GM10847 (cell line): ENCODE measurements around the gene CA12.

Source experiments
- POLR2A ChIP-seq: IDR thresholded peaks from 2 replicates; pipeline ENCODE4 v1.6.1; 2011; ENCODE audit not compliant: insufficient read length; ENCODE audit errors: extremely low read depth

Gene CA12

DNA sequence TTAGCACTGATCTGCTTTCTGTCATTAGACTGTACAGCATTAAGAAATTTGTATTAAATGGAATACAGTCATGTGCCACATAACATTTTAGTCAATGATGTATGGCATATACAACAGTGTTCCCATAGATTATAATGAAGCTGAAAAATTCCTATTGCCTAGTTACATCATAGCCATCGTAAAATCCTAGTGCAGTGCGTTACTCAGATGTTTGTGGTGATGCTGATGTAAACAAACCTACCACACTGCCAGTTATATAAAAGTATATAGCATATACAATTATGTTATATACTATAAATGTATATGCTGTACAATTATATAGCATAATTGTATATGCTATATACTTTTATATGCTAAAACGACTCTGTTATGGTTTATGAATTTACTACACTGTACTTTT is 62.6 kb downstream of the CA12 start:
- TF ChIP-seq POLR2A = no peak

DNA sequence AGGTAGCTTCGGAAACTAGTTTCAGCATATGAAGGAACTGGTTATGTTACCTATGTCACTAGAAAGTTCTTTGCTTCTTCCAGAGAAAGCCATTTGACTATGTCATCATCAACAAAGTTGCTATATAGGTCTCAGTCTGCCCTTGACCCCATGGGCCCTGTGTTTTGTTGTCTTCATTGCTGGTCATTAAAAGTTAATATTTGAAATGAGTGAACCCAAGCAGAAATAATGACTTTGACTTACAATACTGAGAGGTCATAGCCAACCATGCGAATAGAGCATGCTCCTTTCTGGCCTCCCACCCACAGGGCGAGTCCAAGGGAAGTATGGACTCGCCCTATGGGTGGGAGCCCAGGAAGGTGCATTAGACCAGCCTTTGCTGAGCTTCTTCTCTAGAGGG is 63.3 kb downstream of the CA12 start:
- TF ChIP-seq POLR2A = no peak

DNA sequence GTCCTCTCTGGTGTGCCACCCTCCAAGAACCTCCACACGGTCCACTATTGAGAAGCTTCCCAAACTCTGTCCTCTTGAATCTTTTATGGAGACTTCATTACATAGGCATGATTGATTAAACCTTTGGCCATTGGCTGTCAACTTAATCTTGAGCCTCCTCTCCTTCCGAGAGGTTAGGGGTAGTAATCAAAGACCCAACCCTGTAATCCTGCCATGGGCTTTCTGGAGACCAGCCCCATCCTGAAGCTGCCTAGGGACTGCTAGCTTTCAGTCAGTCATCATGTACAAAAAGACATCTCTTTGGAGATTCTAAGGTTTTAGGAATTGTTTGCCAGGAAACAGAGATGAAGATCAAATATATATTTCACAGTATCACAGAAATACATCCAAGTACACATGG is 67.2 kb downstream of the CA12 start:
- no peak for TF ChIP-seq POLR2A

DNA sequence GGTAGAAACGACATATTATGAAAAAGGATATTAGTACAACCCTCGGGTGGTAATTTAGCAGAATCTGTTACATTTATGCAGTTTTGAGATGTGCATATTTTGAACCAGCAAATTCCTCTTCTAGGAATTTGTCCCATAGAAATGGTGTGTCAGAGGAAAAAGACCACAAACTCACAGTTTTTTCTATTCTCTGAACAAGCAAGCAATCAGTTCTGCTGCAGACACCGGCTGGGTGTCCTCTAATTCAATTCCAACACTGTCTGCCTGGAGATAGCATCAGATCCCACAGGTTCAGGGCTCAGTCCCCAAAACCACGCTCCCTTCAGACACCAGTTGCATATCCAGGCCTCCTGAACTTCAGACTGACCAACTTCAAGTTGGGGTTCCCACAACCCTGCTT is 67.8 kb downstream of the CA12 start:
- TF ChIP-seq POLR2A = no peak

DNA sequence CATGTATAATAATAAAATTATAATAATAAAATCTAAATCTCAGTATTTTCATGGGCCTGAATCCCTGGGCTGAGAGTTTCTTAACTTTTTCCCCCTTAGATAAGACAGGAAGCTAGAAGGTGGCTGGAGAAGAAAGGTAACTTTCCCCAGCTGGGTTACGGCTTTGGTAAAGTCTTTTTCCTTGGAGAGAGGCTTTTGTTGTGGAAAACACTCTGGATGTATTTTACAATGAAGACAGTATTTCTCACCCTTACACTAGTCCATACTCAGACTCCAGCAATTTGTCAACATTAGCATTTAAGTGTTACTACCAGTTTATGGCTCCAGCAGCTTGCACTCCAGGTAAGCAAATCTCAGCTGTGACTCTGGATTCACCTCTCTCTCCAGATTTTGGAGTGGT is 69.4 kb downstream of the CA12 start:
- no peak for TF ChIP-seq POLR2A

DNA sequence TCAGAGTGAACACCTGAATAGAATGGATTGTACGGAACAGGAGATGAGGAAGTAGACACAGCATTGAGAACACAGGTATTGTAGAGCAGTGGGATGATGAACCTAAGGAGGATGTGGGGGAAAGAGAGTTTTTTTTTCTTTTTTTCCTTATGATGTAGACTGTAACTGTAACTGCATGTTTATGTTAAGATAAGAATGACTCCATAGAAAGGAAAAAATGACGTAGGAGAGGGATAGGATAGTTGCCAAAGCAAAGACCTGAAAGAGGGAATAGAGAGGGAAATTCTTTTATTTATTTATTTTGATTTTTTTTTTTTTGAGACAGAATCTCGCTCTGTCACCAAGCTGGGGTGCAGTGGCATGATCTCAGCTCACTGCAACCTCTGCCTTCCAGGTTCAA is 71.0 kb downstream of the CA12 start:
- TF ChIP-seq POLR2A = no peak

DNA sequence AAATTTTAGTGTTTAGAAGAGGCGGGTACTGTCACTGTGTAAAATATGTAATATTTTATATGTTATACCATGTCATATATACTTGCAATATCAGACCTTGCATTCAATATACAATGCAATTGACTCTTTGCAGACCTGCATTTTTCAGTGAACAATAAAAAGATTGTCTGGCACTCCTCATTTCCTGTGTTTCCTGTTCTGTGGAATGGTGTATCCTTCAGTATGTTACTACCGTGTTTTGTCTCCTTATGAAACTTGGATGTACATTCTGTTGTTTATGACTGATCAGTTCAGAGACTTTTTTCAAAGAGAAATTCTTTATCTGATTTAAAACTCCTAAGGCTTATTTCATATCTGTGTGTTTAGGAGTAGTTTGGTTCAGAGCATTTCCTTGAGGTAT is 72.7 kb downstream of the CA12 start:
- TF ChIP-seq POLR2A = no peak

DNA sequence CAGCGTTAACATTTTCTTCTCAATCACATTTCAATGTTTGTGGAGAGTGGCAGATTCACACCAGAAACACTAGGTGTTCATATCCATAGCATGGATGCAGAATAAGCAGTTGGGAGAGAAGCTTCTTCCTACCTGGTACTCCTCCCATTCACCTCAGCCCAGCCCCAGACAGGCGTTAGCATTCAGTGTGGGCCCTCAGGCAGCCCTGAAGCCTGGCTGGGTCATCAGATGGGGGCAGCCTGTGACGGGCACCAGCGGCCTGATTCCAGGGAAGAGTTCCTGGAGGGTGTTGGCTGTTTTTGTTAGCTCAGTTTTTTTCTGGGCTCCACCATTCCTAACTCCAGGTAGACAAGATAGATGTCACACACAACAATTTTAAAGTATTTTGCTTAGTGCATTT is 73.2 kb downstream of the CA12 start:
- TF ChIP-seq POLR2A = no peak

DNA sequence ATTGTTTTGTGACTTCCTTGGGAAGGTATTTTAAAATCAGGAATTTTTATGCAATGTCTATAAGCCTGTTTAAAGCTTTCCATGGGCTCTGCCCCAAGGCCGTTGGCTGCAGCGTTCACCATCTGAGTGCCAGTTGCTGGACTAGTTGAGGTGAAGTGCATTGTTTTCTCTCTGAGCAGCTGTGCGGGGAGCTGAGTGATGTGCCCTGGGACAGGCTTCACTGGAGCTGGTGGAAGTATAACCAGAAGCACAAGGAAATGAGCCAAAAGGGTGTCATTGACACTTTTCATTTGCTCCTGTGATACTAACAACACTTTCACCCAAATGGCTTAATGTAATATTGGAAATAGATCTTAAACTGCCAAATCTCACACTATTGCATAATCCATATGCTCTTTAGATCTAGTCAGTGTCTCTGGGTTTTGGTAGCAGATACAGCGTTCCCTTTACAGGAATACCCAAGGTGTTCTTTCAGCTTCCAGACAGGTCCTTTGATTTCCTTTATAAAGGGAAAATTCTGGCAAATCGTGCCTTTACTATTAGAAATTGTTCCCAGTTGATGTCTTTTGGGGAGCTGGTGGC is 75.1 kb downstream of the CA12 start:
- no peak for TF ChIP-seq POLR2A

DNA sequence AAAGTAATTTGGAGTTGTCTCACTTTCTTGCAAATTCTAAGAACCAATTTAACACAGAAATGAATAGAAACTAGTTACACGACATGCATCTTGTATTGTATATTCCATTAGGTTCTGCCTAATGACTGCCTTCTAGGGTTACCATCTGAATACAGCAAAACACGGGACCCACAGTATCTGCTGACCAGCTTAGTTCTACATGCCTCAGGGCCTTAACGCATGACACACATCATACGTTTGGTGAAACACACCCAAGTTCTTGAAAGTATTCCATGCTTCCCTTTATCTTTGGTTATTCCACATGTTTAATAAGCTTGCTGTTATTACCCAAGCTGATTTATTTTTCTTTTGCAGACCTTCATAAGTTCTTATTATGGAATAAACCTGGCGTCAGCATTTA is 76.4 kb downstream of the CA12 start:
- no peak for TF ChIP-seq POLR2A

DNA sequence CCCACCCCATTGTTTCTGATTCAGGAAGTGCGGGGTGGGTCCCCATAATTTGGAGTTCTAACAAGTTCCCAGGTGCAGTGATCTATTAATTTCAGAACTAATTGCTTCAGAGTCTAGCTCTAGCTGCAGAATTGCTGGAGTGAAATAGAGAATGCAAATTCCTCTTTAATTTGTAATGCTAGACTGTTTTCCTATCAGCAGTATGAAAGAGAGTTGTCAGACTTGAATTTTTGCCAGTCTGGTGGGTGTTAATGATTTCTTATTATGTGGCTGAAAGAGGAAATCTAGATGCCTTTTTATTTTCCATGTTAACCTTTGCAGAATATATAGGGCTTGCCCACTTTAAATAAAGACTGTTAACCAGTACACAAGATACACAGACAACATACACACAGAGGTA is 80.6 kb downstream of the CA12 start:
- TF ChIP-seq POLR2A = no peak

DNA sequence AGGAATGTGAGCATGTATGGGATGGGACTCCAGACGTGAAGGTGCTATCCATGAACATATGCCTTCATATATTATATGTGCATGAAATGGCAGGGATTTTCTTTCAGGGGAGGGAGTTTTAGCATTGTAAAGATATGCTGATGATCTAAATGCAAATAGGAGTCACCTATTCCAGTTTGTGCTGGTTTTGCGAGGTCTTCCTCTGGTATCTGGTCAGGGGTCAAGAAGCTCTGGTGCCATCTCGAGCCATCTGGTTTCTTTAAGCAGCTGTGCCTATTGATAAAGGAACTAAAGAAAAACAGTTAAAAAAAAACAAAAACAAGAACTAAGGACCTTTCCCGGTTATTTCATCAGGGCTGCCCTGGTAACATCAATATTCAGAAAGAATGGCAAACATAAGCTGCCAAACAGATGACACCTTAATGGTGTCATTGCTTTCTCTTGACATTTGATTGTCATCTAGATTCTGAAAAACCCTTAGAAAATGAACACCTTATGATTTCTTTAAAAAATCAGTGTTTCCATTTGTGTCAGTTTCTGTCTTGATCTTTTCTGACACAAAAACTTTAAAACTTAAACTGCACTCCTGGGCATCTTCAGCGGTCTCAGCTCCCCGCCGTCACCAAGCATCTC is 81.6 kb downstream of the CA12 start:
- no peak for TF ChIP-seq POLR2A

DNA sequence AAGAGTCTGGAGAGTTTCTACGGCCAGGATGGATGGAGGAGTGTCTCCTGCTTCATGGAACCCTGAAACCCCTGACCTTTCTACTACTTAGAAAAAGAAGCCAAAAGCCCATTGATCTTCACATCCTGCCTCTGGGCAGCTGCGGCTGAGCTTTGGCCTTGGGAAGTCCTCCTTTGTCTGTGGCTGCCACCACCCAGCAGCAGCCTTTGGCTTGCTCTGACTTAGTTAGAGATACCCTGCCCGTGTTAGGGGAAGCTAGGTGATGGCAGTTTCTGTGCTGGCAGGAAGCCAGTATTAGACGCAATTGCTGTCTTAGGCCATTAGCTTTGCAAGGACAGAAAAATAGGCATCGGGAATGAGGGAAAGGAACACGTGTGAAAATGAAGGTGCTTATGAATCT is 85.5 kb downstream of the CA12 start:
- TF ChIP-seq POLR2A = no peak

DNA sequence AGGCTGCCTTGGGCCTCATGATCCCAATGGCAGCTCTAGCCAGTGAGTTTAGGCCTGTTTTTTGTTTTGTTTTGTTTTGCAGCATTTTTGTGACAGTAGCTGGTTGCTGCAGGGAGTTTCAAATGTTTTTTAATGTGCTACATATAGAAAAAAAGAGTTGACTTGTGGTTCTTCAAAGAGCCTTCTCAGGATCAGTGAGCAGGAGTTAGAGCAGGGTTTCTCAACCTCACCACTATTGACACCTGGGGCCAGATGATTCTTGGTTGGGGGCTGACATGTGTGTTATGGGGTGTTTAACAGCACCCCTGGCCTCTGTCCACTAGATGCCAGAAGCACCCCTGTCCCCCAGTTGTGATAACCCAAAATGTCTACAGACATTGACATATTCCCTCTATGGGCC is 86.3 kb downstream of the CA12 start:
- TF ChIP-seq POLR2A = no peak

DNA sequence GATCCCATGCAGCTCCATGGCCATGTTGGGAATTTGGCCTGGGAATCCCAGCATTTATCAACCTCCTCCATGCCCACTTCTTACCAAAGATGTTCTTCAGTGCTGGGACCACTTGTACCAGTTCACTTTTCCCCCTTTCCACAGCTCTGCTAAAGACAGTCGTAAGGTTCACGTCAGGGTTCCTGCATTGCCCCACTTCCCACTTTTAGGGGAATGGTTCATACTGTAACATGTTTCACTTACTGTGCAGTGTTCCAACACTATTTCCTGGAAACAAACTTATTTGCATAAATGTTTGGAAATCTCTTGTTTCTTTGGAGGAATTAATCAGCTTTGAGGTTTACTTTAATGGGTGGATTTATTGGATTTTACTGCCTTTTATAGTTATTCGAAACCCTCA is 87.3 kb downstream of the CA12 start:
- no peak for TF ChIP-seq POLR2A

DNA sequence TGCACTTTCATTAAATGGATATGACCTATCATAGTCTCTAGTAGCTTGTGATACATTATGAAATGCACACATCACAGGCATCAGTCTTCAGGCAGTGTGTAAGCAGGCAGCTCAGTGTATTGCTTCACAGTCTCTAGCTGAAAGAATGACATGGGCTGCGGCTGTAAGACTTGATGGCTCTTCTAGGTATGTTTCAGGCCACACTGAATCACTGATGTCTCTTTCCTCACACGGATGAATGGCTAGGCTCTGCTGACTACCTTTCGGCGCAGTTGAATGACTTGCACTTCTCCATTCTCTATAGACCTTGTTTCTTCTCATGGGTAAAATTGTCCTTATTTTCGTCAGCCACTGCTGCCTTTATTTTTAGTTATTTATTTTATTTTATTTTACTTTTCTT is 88.9 kb downstream of the CA12 start:
- TF ChIP-seq POLR2A = no peak

DNA sequence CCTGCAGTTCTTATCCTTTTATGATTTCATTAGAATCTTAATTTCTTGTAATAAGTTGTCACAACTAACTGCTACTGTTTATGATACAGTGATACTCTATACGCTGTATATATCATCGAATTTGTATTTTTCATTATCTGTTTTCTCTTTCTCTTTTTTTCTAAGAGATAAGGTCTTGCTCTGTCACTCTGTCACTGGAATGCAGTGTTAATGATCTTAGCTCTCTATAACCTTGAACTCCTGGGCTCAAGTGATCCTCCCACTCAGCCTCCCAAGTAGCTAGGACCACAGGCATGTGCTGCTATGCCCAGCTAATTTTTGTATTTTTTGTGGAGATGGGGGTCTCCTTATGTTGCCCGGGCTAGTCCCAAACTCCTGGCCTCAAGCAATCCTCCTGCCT is 89.4 kb downstream of the CA12 start:
- TF ChIP-seq POLR2A = no peak
